HCT116 (cell line): ENCODE results near the gene AMOTL1. TPM values are rescaled to one million over a fixed set of nuclear protein-coding genes. Genes with fewer than 3 reads are reported as not detected.

ENCODE experiments used
- ATAC-seq: fragments of 200-7000 bp; cut with Tn5 transposase; 2 replicates; pipeline ENCODE4 v1.9.1; 2020; ENCODE audit warnings: mild to moderate bottlenecking, moderate library complexity
- BruUV-seq: library from RNA; stranded (reverse); fragments of 400-500 nt; replicated peaks from 2 replicates; lab custom pipeline; 2021; lab: Mats Ljungman, UMichigan
- CTCF ChIA-PET: fragments of 300-600 bp; sonication (Branson Sonifier 250); formaldehyde crosslinking; loops from one replicate; lab custom pipeline; 2021; ENCODE audit warnings: antibody characterized with exemption; lab: Charles Lee
- POLR2A ChIA-PET: fragments of 300-600, 350-600 bp; sonication (Branson Sonifier 250); formaldehyde crosslinking; loops from one replicate; lab custom pipeline; 2021; ENCODE audit warnings: antibody characterized with exemption; lab: Charles Lee
- RAD21 ChIA-PET, 2 experiments: fragments of 300-600 bp; sonication (Branson Sonifier 250); formaldehyde crosslinking; loops; one replicate each; lab custom pipeline; 2023; ENCODE audit warnings: low total read pairs in 2 of 2; ENCODE audit not compliant: uncharacterized antibody in 2 of 2, unreplicated experiment in 2 of 2, low non-redundant PET in 1 of 2; lab: Charles Lee
- DNase-seq: peaks from one replicate; pipeline ENCODE4 v3.0.0-alpha.2; 2010; ENCODE audit warnings: low read depth, low spot score
- H2AFZ ChIP-seq: fragments of 200-600 bp; shearing (Covaris generic), sonication (generic); 2 replicates; pipeline ENCODE4 v1.6.1; 2017; ENCODE audit warnings: low read depth, mixed run types, mixed read lengths, antibody characterized with exemption, low read length; ENCODE audit not compliant: poor library complexity, severe bottlenecking
- H3K27ac ChIP-seq: 2 replicates; pipeline ENCODE4 v1.5.1; 2012; ENCODE audit warnings: low read depth, low read length
- H3K27me3 ChIP-seq: fragments of 200-600 bp; sonication (generic); 2 replicates; pipeline ENCODE4 v1.6.1; 2016; ENCODE audit warnings: mixed run types, low read length, mixed read lengths; ENCODE audit not compliant: insufficient read depth
- H3K36me3 ChIP-seq, 2 experiments: fragments of 200-500 bp in 1 of 2; fragments of 200-600 bp in 1 of 2; sonication (Bioruptor generic) in 1 of 2; sonication (generic) in 1 of 2; 2 replicates each; pipeline versions ENCODE4 v1.5.1 to v1.6.1; 2014 to 2016; ENCODE audit warnings: low read length in 2 of 2, inconsistent platforms in 1 of 2, mixed read lengths in 1 of 2, mixed run types in 1 of 2; ENCODE audit not compliant: insufficient read depth in 2 of 2, control insufficient read depth in 1 of 2
- H3K4me1 ChIP-seq, 2 experiments: fragments of 200-600 bp in 1 of 2; sonication (generic) in 1 of 2; 2 replicates each; pipeline versions ENCODE4 v1.5.1 to v1.6.1; 2012 to 2017; ENCODE audit warnings: low read length in 2 of 2, inconsistent platforms in 1 of 2, mild to moderate bottlenecking in 1 of 2, mixed read lengths in 1 of 2, mixed run types in 1 of 2, moderate library complexity in 1 of 2; ENCODE audit not compliant: insufficient read depth in 2 of 2, control insufficient read depth in 1 of 2
- H3K4me2 ChIP-seq: fragments of 200-600 bp; sonication (generic); 2 replicates; pipeline ENCODE4 v1.6.1; 2017; ENCODE audit warnings: mixed run types, low read length, mixed read lengths
- H3K4me3 ChIP-seq, 2 experiments: fragments of 200-600 bp in 1 of 2; sonication (generic) in 1 of 2; replicated peaks in 1 of 2; 2 replicates each; pipeline ENCODE4 v1.5.1; 2011 to 2016; ENCODE audit warnings: low read length in 2 of 2, control low read depth in 1 of 2, low read depth in 1 of 2, mild to moderate bottlenecking in 1 of 2, mixed read lengths in 1 of 2, mixed run types in 1 of 2
- H3K79me2 ChIP-seq: fragments of 200-600 bp; sonication (generic); 2 replicates; pipeline ENCODE4 v1.6.1; 2017; ENCODE audit warnings: mild to moderate bottlenecking, mixed run types, low read length, moderate library complexity, mixed read lengths; ENCODE audit not compliant: insufficient read depth
- H3K9ac ChIP-seq: fragments of 200-600 bp; sonication (generic); 2 replicates; pipeline ENCODE4 v1.6.1; 2016; ENCODE audit warnings: low read length, mixed read lengths
- H3K9me2 ChIP-seq: fragments of 200-600 bp; sonication (generic), shearing (Covaris generic); 2 replicates; pipeline ENCODE4 v1.6.1; 2017; ENCODE audit warnings: mixed run types, mild to moderate bottlenecking, moderate library complexity; ENCODE audit not compliant: insufficient read depth
- H3K9me3 ChIP-seq, 2 experiments: fragments of 200-500 bp in 1 of 2; fragments of 200-600 bp in 1 of 2; sonication (Bioruptor generic) in 1 of 2; sonication (generic) in 1 of 2; 2 replicates each; pipeline ENCODE4 v1.6.1; 2014 to 2017; ENCODE audit warnings: low read length in 2 of 2, mixed read lengths in 2 of 2, inconsistent platforms in 1 of 2, low read depth in 1 of 2, mild to moderate bottlenecking in 1 of 2, mixed run types in 1 of 2, moderate library complexity in 1 of 2; ENCODE audit not compliant: control insufficient read depth in 1 of 2, insufficient read depth in 1 of 2
- H4K20me1 ChIP-seq: fragments of 200-600 bp; sonication (generic), shearing (Covaris generic); 2 replicates; pipeline ENCODE4 v1.6.1; 2017; ENCODE audit warnings: mixed run types, mild to moderate bottlenecking, moderate library complexity; ENCODE audit not compliant: insufficient read depth
- CEBPB ChIP-seq: IDR thresholded peaks from 2 replicates; pipeline ENCODE4 v1.6.1; 2012; ENCODE audit warnings: low read depth
- ELF1 ChIP-seq: IDR thresholded peaks from 2 replicates; pipeline ENCODE4 v1.6.1; 2012; ENCODE audit warnings: low read depth, borderline replicate concordance
- FOSL1 ChIP-seq: IDR thresholded peaks from 2 replicates; pipeline ENCODE4 v1.6.1; 2012; ENCODE audit warnings: low read depth
- POLR2A ChIP-seq: IDR thresholded peaks from 2 replicates; pipeline ENCODE4 v1.7.0; 2011; ENCODE audit warnings: borderline replicate concordance; ENCODE audit not compliant: insufficient read depth, insufficient read length; ENCODE audit errors: extremely low read depth
- POLR2AphosphoS5 ChIP-seq: IDR thresholded peaks from 2 replicates; pipeline ENCODE4 v1.6.1; 2011; ENCODE audit warnings: mild to moderate bottlenecking, low read depth, low read length, moderate library complexity
- TCF7L2 ChIP-seq: IDR thresholded peaks from 2 replicates; pipeline ENCODE4 v1.7.0; 2011; ENCODE audit warnings: borderline replicate concordance, inconsistent platforms; ENCODE audit not compliant: insufficient read depth, insufficient read length; ENCODE audit errors: extremely low read depth
- YY1 ChIP-seq: IDR thresholded peaks from 2 replicates; pipeline ENCODE4 v1.6.1; 2011; ENCODE audit warnings: low read length, low read depth, moderate library complexity, mild to moderate bottlenecking; ENCODE audit not compliant: insufficient replicate concordance; ENCODE audit errors: extremely low read depth
- ZFX ChIP-seq: fragments of 450-650 bp; IDR thresholded peaks from 2 replicates; pipeline ENCODE4 v1.6.1; 2017
- intact Hi-C: fragments of 100-400 bp; cut with micrococcal nuclease; formaldehyde crosslinking; loops from 2 replicates; pipeline ENCODE4 v1.10.0; 2022
- total RNA-seq: library from RNA; stranded (reverse); gene quantifications from one replicate; pipeline ENCODE4 v1.2.1, GENCODE V29; 2021; ENCODE audit not compliant: unreplicated experiment
- TF ChIP-seq, protein P1 (sequence below): IDR thresholded peaks from 2 replicates; pipeline ENCODE4 v1.6.1; 2011; ENCODE audit warnings: mild to moderate bottlenecking, low read length, moderate library complexity; ENCODE audit not compliant: insufficient replicate concordance; ENCODE audit errors: extremely low read depth
- TF ChIP-seq, protein P2 (sequence below): IDR thresholded peaks from 2 replicates; pipeline ENCODE4 v1.6.1; 2012
- TF ChIP-seq, protein P3 (sequence below): IDR thresholded peaks from 2 replicates; pipeline ENCODE4 v1.6.1; 2012; ENCODE audit warnings: low read depth

Gene AMOTL1
- total RNA-seq, 1 experiment from 2014 or later = 27.6 TPM

DNA sequence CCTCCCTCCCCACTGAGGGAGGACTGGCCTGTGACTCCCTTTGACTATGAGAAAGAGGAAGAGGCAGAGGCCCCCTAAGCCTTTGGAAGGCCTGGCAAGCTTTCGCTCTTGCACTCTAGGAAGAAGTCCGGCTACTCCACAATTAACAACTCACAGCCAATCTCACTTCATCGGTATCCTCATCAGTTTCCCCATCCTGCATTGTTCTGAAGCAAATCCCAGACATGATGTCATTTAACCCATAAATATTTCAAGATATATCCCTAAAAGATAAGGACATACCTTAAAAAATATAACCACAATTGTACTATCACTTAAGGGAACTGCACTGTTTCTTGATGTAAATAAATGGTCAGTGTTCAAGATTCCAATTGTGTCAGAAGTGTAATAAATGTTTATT is 142.1 kb downstream of the AMOTL1 start:
- POLR2A ChIA-PET = no interaction called here
- Histone ChIP-seq H4K20me1 (no peaks in the 10 kb centered on the region), H2AFZ (no peak overlapping the region), H3K27ac (no peak overlapping the region), H3K4me3 (no peak overlapping the region), H3K4me2 (no peak overlapping the region), H3K36me3 (no peaks in the 10 kb centered on the region), H3K4me1 (peaks cover 0 to 8% of the 10 kb centered on the region in 2 experiments; a peak in 1 of 4 replicates), H3K9ac (no peak overlapping the region), H3K27me3 (no peaks in the 10 kb centered on the region), H3K79me2 (no peaks in the 10 kb centered on the region)
- ATAC-seq = no peak
- intact Hi-C loops = no loop called here
- TF ChIP-seq CEBPB (no peak), YY1 (no peak), TCF7L2 (no peak), POLR2AphosphoS5 (no peak), POLR2A (no peak), ELF1 (no peak), FOSL1 (no peak), ZFX (no peak)
- TF ChIP-seq, protein P1, sequence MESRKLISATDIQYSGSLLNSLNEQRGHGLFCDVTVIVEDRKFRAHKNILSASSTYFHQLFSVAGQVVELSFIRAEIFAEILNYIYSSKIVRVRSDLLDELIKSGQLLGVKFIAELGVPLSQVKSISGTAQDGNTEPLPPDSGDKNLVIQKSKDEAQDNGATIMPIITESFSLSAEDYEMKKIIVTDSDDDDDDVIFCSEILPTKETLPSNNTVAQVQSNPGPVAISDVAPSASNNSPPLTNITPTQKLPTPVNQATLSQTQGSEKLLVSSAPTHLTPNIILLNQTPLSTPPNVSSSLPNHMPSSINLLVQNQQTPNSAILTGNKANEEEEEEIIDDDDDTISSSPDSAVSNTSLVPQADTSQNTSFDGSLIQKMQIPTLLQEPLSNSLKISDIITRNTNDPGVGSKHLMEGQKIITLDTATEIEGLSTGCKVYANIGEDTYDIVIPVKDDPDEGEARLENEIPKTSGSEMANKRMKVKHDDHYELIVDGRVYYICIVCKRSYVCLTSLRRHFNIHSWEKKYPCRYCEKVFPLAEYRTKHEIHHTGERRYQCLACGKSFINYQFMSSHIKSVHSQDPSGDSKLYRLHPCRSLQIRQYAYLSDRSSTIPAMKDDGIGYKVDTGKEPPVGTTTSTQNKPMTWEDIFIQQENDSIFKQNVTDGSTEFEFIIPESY = no peak
- TF ChIP-seq, protein P2, sequence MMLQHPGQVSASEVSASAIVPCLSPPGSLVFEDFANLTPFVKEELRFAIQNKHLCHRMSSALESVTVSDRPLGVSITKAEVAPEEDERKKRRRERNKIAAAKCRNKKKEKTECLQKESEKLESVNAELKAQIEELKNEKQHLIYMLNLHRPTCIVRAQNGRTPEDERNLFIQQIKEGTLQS = no peak
- TF ChIP-seq, protein P3, sequence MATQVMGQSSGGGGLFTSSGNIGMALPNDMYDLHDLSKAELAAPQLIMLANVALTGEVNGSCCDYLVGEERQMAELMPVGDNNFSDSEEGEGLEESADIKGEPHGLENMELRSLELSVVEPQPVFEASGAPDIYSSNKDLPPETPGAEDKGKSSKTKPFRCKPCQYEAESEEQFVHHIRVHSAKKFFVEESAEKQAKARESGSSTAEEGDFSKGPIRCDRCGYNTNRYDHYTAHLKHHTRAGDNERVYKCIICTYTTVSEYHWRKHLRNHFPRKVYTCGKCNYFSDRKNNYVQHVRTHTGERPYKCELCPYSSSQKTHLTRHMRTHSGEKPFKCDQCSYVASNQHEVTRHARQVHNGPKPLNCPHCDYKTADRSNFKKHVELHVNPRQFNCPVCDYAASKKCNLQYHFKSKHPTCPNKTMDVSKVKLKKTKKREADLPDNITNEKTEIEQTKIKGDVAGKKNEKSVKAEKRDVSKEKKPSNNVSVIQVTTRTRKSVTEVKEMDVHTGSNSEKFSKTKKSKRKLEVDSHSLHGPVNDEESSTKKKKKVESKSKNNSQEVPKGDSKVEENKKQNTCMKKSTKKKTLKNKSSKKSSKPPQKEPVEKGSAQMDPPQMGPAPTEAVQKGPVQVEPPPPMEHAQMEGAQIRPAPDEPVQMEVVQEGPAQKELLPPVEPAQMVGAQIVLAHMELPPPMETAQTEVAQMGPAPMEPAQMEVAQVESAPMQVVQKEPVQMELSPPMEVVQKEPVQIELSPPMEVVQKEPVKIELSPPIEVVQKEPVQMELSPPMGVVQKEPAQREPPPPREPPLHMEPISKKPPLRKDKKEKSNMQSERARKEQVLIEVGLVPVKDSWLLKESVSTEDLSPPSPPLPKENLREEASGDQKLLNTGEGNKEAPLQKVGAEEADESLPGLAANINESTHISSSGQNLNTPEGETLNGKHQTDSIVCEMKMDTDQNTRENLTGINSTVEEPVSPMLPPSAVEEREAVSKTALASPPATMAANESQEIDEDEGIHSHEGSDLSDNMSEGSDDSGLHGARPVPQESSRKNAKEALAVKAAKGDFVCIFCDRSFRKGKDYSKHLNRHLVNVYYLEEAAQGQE = no peak
- TF ChIP-seq, all 23 proteins: peak for 0
- ChIA-PET CTCF (interaction anchor here (0.9 kb wide), 1 partner anchor 58 kb away, joined by 3 read pairs; no protein-coding TSS in a partner anchor), RAD21 (no interaction called here)
- no peak for DNase-seq
- Histone ChIP-seq H3K9me2 (no peaks in the 10 kb centered on the region), H3K9me3 (no peaks in the 10 kb centered on the region)
- BruUV-seq = no TSS peak
